Right lobe of liver (tissue), 4 donors: Measurements from ENCODE around the gene GYG1.

Experiments
- CTCF ChIP-seq, 4 donors: fragments of 200-600 bp in 3 of 4; fragments of 450-650 bp in 1 of 4; IDR thresholded peaks; one replicate each; pipeline versions ENCODE4 v1.5.1 to v1.8.0; 2016 to 2022; ENCODE audit warnings: antibody characterized with exemption in 4 of 4, mild to moderate bottlenecking in 2 of 4
- POLR2A ChIP-seq: fragments of 450-650 bp; IDR thresholded peaks from one replicate; pipeline ENCODE4 v1.6.1; 2017; ENCODE audit warnings: antibody characterized with exemption, mild to moderate bottlenecking
- donor health status: DM: no; HTN: no; CAD: no.
- donor health status: DM: no; HTN: no; CAD: no.
- donor health status: DM: no; HTN: yes; CAD: no.

- no peak for TF ChIP-seq CTCF (IDR thresholded peaks at IDR 0.05)
- no peak for TF ChIP-seq POLR2A
Measured at GRCh38 chr3:149037684-149038083, 46.3 kb downstream of the GYG1 start.
